ENCODE data around the gene TBC1D14.
"Not testable (repeated sequence)": the region's sequence is repeated elsewhere in the genome, so short reads cannot be mapped to it uniquely, and the experiment has no call there.

TBC1D14 gene

DNA sequence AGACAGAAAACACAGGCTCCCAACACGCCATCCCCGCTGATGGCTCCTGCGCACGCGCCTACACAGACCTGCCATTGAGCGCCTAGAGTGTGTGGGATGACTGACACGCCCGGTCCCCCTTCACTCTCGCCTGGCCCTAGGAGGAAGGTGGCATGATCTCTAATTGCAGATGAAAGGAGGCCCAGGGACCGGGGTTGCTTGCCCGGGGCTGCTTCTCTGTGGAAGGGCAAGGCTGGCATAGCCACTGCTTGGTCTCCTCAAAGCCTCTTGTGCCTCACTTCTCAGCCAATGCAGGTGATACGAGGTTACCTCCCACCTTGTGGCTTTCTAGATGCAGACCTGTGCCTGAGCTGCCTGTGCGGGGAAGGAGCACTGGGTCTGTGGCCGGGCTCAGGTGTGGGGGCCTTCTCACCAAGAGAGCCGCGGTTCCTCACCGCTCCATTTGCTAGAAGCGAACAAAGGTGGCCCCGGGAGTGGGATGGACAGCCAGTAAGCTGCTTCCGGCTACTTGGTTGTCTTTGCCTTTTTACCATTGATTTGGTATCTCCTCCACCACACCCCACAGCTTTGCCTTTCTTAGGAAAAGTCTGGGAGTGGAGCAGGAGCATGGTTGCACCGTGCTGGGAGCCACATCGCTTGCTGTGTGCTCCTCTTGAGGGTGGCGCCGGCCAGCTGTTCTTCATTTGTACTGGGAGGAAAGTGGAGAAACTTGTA, 47.0 kb downstream of the TBC1D14 start:
- no peak for DNase-seq

DNA sequence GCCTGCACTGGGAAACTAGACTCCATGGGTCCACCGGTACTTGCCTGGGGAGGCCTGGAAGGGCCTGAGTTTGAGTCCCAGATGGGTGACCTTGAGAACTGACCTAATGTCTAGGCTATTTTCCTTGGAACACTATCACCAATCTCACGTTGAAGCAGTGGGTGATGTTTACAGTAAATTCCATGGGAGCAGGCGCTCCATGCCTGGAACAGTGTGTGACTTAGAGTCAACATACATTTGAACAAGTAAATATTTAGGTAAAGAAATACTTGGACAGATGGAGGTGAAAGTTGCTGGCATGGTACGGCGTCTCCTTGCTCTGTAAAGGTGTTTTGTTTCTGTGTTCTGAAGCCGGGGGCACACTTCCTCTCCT, 47.5 kb downstream of the TBC1D14 start:
- DNase-seq: no peak

DNA sequence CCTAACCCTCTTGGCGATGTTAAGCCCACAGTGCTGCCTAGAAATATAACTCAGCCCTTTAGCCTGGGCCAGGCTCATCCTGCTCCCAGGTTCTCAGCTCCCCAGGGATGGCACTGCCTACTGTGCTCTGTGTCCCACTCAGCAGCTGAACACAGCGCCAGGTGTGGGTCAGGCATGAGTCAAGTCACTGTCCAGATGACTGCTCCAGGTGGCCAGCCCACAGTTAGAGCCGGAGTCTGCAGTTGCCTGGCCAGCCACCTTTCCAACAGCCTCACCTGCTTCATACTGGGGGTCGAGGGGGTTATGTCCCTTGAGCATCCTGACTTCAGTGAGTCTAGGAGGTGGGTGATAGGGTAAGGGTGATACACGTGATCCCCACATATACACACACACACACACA, 48.4 kb downstream of the TBC1D14 start:
- no peak for DNase-seq

GRCh38 chr4:6959261-6959660, 49.6 kb downstream of the TBC1D14 start:
- no peak for DNase-seq

GRCh38 chr4:6960154-6960553, 50.5 kb downstream of the TBC1D14 start:
- DNase-seq: no peak

DNA sequence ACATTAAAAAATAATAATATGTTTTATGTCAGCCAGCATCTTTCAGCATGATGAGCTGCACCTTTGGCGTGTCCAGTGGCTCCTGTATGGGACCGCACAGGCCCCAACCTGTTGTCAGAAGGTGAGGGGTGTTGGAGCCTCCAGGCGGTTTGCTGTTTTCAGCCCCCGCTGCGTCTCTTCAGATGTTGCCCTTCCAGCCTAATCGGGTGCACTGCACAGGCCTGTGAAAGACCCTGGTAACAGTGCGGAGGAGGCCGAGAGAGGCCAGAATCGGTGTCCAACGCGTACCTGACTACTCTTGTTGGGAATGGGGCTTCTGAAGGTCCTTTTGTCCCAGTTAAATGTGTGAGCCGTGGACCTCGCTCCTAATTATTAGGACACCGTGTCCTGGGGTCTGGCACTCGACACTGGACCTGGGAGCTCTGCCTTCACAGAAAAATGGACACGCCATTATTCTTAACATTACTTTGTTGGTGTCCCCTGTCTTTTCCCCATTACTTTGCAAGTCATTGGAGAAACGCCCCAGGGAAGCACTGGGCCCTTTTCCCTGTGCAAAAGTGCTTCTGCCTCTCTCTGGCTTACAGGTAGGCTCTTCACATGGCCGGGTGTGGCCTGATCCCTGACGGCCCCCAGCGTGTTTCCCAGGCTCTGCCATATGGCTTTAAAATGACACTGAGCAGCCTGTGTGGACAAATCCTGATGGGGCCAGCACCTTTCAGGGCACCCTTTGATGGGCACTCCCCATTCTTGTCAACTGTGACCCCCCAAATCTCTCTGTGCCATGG, 51.2 kb downstream of the TBC1D14 start:
- DNase-seq: no peak

- no peak for DNase-seq
Measured at GRCh38 chr4:6961496-6962210, 52.0 kb downstream of the TBC1D14 start.

- no peak for DNase-seq
Measured at GRCh38 chr4:6962211-6963041, 52.8 kb downstream of the TBC1D14 start.

GRCh38 chr4:6963139-6963611, 53.5 kb downstream of the TBC1D14 start:
- DNase-seq: no peak

- DNase-seq: no peak
Measured at GRCh38 chr4:6964858-6965257, 55.2 kb downstream of the TBC1D14 start.

DNA sequence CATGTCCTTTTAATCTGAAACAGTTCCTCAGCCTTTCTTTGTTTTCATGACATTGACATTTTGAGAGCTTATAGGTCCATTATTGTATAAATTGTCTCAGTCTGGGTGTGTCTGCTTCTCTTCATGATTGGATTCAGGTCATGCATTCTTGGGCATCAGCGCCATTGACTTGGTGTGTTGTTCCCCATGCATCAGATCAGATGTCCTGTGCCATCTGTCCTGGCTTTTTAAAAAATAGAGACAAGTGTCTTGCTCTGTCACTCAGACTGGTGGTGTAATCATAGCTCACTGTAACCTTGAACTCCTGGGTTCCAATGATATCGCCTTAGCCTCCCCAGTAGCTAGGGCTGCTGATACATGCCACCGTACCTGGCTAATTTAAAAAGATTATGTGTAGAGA, 55.7 kb downstream of the TBC1D14 start:
- no peak for DNase-seq

GRCh38 chr4:6967846-6968340, 58.3 kb downstream of the TBC1D14 start:
- DNase-seq: no peak

- DNase-seq: no peak
Measured at GRCh38 chr4:6968496-6968895, 58.9 kb downstream of the TBC1D14 start.

DNA sequence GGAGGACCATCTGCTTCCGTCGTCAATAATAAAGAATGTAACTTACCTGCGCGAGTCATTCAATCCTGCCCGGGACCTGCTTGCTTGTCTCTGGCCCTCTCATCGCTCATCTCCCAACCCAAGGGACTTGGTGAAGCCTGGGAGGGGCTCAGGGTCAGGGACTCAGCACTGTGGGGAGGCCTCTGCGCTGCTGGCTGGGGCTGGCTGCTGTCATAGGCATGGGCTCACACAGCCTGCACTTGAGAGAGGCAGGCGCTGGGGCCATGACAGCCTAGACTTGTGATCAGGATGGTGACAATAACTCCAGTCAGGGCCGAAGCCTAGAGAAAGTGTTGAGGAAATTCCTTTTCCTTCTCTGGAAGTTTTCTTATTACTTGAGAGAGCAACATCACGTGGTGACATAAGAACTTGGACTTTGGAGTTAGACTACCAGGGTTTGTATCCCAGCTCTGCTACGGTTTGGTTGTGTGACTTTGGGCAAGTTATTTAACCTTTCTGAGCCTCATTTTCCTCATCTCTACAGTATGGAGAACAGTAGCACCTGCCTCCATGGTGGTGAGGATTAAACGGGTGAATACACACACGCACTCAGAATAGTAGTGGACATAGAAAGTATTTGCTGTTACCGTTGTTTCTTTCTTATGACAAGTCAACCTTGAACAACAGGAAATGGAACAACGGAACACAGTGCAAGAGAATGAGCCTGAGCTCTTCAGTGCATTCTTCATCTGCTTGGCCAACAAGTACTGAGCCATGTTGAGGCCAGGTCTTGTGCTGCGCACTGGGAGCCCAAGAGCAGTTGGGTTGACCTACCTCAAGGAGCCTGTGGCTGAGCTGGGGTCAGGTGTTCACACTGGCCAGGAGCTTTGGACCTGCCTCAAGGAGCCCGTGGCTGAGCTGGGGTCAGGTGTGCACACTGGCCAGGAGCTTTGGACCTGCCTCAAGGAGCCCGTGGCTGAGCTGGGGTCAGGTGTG, 60.5 kb downstream of the TBC1D14 start:
- DNase-seq: no peak

DNA sequence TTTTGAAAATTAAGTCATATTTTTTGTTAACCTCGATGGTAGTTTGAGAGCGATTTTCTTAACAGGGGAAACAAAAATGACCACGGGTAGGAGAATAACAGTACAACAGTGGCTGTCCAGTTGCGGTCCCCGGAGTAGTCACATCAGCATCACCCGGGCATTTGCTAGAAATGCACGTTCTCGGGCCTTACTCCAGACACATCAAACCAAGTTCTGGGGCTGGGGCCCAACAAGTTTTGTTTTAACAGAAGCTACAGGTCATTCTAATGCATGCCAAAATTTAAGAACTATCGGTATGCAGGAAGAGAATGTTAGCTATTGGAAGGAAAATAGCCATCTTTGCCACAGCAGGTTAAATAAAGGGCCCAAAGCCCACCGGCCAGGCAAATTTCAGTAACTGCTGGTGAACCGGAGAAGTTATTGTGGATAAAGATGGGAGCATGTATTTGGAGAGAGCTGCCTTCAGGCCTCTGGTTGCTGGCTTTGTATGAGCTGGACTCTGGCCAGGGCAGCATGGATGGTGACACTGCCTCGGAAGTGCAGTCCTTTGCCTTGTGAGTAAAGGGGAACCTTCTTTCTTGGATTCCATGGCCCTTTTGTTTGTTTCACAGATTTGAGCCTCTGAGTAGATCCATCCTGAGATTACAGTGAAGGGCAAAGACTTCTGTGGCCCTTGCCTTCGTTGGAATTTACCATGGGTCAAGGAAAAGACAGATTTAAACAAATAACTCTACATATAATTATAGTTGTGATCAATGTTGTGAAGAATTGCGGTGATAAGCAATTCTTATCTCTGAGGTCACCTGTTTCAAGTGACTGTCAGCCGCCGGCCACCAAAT, 62.1 kb downstream of the TBC1D14 start:
- no peak for DNase-seq

- no peak for DNase-seq
Measured at GRCh38 chr4:6972375-6972650, 62.7 kb downstream of the TBC1D14 start.

DNA sequence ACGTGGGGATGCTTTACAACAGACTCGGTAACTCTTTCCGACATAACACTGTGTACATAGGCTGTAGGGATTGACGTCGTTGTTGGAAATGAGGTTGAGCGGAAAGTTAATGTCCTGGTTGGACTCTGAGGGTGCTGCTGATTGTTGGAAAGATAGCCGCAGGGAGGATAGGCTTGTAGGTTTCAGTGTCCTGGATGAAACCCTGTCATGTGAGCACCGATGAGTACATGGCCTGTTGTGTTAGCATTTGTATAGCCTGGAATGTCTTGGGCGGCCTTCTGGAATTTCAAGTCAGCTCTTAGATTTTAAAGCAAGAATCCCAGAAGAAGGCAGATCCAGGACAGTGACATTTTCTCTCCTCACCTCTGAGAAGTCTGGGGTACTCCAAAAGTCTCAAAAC, 63.3 kb downstream of the TBC1D14 start:
- no peak for DNase-seq

GRCh38 chr4:6974138-6974848, 64.7 kb downstream of the TBC1D14 start:
- peak; percentile 64 for DNase-seq

DNA sequence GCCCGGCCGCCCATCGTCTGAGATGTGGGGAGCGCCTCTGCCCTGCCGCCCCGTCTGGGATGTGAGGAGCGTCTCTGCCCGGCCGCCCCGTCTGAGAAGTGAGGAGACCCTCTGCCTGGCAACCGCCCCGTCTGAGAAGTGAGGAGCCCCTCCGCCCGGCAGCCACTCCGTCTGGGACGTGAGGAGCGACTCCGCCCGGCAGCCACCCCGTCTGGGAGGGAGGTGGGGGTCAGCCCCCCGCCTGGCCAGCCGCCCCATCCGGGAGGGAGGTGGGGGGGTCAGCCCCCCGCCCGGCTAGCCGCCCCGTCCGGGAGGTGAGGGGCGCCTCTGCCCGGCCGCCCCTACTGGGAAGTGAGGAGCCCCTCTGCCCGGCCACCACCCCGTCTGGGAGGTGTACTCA, 68.2 kb downstream of the TBC1D14 start:
- DNase-seq: not testable (repeated sequence)

- DNase-seq: no peak
Measured at GRCh38 chr4:6983544-6984142, 74.0 kb downstream of the TBC1D14 start.

Measured in activated effector memory CD4-positive, alpha-beta T cell treated with Interleukin-2 at 50 U/mL for 16 hours (primary cell).